ENCODE measurements around the gene FOXP4.

Gene FOXP4

GRCh38 chr6:41545703-41546474, at the start of gene FOXP4:
Gene FOXP4 (plus strand): TSS chr6:41546381. CDS start chr6:41565761, 19,380 bp downstream.
- DNase-seq: peak; percentile 80

- no peak for DNase-seq
Measured at GRCh38 chr6:41497573-41497972, 48.6 kb upstream of the FOXP4 start.

- DNase-seq: no peak
Measured at GRCh38 chr6:41497994-41498393, 48.2 kb upstream of the FOXP4 start.

- DNase-seq: no peak
Measured at GRCh38 chr6:41498968-41499599, 47.1 kb upstream of the FOXP4 start.

- no peak for DNase-seq
Measured at GRCh38 chr6:41500561-41500960, 45.6 kb upstream of the FOXP4 start.

GRCh38 chr6:41502566-41502916, 43.6 kb upstream of the FOXP4 start:
- DNase-seq: no peak

GRCh38 chr6:41502917-41503671, 43.1 kb upstream of the FOXP4 start:
- DNase-seq: no peak

GRCh38 chr6:41503827-41504465, 42.2 kb upstream of the FOXP4 start:
- DNase-seq: no peak

GRCh38 chr6:41504466-41505121, 41.6 kb upstream of the FOXP4 start:
- DNase-seq: no peak

GRCh38 chr6:41505122-41506049, 40.8 kb upstream of the FOXP4 start:
- DNase-seq: no peak

GRCh38 chr6:41508479-41508878, 37.7 kb upstream of the FOXP4 start:
- DNase-seq: no peak

GRCh38 chr6:41509580-41509979, 36.6 kb upstream of the FOXP4 start:
- DNase-seq: no peak

GRCh38 chr6:41511443-41512060, 34.6 kb upstream of the FOXP4 start:
- no peak for DNase-seq

- DNase-seq: no peak
Measured at GRCh38 chr6:41512146-41512701, 34.0 kb upstream of the FOXP4 start.

- DNase-seq: no peak
Measured at GRCh38 chr6:41515995-41516394, 30.2 kb upstream of the FOXP4 start.

- no peak for DNase-seq
Measured at GRCh38 chr6:41518118-41518517, 28.1 kb upstream of the FOXP4 start.

- DNase-seq: no peak
Measured at GRCh38 chr6:41519305-41519744, 26.9 kb upstream of the FOXP4 start.

- no peak for DNase-seq
Measured at GRCh38 chr6:41519745-41520699, 26.2 kb upstream of the FOXP4 start.

- no peak for DNase-seq
Measured at GRCh38 chr6:41522780-41523548, 23.2 kb upstream of the FOXP4 start.
